Measurements from ENCODE around the gene AJUBA. TPM values are rescaled to one million over a fixed set of nuclear protein-coding genes. Genes with fewer than 3 reads are reported as not detected.

The AJUBA gene
- total RNA-seq, 1 donor from 2014 or later, result 12.4 TPM

DNA sequence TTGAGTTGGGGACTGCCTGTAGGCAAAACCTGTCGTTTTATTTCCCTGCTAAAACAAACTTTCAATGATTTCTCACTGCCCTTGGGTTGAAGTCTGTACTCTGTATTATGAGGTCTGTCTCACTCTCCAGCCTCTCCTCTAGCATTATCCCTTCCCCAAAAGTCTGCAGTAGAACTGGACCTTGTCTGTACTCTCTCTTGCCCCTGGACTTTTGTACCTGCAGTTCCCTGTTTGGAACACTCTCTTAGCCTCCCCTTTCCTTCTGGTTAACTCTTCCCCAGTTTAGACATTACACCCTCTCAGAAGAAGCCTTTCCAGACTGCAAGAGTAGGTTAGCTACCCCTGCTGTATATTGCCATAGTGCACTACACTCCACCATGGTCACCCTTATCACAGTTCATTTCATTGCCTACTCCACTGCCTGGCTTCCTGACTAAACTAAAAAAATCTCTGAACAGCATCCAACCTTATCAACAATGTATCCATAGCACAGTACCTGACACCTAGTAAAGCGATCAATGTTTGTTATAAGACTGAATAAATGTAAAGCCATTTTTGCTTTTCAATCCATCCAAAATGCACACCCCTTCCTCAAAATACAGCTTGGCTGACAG is 3.6 kb upstream of the AJUBA start:
- no peak for ATAC-seq

DNA sequence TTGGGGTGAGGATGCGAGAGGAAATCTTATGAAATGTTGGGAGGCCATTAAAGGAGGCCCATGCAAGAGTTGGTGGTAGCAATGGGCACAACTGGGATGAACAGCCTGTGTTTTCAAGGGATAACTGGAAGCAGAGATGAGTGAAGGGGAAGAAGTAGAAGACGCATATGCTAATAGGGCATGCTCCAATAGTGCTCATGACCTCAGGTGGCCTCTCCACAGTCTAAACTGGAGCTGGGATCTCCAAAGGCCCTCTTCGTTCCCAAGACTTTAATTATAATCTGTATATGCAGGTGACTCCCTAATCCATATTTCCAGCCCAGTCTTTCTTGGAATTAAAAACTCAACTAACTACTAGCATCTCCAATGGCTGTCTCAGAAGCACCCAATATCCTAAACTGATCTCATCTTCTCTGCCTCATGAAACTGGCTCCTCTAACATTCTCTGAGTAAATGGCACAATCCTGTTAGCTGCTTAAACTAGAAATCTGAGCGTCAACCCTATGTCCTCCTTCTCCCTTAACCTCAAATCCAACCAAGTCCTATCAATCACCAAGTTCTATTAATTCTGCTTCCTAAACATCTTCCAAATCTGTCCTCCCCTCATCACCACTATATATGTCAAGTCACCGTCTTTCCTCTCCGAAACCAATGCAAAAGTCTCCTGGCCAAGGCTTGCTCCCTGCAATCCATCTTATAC is 2.8 kb upstream of the AJUBA start:
- ATAC-seq, result no peak
- intact Hi-C loops (cut with micrococcal nuclease), result loop anchor here (5.0 kb wide), 1 partner anchor 67 kb away; no protein-coding TSS in a partner anchor

More for the DNA sequence above, 3.6 kb upstream of the AJUBA start:
- no peak for DNase-seq
- intact Hi-C loops (cut with micrococcal nuclease), result loop anchor here (5.0 kb wide), 1 partner anchor 66 kb away; no protein-coding TSS in a partner anchor

DNA sequence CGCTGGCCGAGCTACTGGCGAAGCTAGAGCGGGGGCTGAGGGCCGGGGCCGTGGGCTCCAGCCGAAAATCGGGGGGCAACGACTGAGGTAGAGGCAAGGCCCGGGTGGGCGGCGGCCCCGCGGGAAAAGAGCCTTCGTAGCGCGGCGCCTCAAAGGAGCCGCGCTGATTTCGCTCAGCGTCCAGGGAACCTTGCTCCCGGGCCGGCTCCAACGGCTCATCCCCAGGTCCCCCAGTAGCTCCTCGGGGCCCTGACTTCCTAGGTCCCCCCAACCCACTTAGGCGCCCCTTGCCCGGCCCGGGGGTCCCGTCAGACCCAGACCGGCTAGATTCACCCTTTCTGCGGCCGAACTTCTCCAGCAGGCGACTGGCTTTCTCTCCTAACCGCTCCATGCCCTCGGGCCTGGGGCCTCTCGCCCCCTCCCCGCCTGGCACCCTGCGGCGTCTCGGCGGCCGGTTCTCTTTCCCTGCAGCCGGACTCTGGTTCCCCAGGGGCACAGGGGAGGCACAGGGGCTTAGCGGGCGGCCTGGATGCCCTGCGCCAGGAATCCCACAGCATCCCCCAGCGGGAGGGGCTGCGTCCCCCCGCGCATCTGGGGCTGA is 375 bp downstream of the AJUBA start:
- DNase-seq (no peak), ATAC-seq (peak; percentile 1)
- intact Hi-C loops (cut with micrococcal nuclease), result no loop called here

More for the DNA sequence above, 2.8 kb upstream of the AJUBA start:
- DNase-seq, result no peak

DNA sequence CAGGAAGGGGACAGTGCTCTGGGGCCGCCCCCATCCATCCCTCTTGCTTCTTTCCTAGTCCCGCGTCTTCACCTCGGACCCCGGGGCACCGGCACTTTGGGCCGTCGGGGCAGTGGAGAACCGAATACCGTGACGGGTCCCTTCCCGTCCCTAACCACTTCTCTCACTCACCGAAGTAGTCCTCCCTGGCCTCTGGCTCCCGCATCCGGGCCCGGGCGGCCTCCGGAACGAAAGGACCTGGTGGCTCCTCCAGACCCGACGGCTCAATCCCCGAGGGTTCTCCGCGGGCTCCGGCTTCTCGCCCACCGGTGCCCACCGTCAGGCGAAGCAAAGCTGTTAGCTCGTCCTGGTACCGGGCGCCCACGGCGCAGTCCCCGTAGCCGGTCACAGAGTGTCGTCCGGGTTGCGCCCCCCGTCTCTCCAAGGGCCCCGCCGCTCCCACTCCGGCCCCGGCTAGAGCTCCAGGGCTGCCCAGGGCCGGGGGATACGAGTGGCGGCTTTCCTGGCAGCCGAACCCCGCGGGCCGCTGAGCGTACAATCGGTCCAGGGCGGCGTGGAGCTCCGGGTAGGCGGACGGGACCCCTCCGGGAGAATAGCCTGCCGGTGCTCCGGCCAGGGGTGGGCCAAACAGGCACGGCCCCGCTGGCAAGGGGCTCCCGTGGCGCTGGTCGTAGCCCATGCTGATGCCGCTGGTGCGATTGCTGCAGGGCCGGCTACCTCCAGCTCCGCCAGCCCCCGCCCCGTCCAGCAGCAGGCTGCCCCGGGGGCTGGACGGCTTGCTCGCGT is 1.1 kb downstream of the AJUBA start:
- DNase-seq (peak; percentile 48), ATAC-seq (peak; percentile 3)
- intact Hi-C loops (cut with micrococcal nuclease), result no loop called here

DNA sequence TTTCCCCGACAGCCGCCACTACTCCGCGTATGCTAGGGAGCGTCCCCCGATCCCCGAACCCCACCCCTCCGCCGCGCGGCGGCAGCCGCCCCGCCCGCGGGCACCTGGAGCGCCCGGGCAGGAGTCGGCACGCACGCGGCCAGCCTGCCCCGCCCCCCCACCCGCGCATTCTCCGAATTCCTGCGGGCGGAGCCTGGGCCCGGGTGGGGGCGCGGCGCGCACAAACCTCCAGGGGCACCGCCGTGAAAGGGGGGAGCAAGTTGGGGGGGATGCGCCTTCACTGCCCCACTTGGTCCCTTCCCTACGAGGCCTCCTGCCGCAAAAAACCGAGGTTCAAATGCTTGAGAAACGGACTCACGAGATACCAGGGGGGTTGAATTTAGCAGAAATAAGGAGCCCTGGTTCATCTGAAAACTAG is 1.7 kb downstream of the AJUBA start:
- DNase-seq (peak; percentile 60), ATAC-seq (peak; percentile 15)
- intact Hi-C loops (cut with micrococcal nuclease), result no loop called here

DNA sequence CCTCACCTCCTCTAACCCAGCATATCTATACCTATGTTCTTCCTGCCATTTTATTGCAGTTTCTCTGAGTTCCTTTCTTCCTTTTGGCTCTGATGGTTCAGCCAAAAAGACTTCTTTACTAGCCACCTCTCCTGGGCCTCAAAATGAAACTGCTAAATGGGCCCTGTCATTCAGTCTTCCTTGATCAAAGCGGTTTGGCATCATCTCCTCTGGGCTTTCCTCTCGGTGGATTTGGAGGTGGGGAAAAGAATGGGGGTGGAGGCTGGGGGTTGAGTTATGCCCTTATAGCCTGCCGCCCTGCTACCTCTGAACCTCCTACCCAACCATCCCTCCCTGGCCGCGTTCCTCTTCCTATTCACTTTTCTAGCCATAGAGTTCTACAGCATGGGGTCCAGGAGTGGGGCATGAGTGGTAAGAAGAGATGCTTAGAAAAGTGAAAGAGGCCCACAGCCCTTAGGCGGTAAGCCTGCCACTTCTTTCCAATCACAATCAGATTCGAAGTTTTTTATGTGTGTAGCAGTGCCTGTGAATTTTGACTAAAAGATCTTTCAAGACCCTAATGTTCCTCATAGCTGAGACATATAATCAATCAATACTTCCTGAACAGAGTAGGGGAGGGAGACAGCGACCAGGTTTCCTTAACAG is 2.5 kb downstream of the AJUBA start:
- no peak for ATAC-seq
- intact Hi-C loops (cut with micrococcal nuclease), result no loop called here
- DNase-seq, result no peak

DNA sequence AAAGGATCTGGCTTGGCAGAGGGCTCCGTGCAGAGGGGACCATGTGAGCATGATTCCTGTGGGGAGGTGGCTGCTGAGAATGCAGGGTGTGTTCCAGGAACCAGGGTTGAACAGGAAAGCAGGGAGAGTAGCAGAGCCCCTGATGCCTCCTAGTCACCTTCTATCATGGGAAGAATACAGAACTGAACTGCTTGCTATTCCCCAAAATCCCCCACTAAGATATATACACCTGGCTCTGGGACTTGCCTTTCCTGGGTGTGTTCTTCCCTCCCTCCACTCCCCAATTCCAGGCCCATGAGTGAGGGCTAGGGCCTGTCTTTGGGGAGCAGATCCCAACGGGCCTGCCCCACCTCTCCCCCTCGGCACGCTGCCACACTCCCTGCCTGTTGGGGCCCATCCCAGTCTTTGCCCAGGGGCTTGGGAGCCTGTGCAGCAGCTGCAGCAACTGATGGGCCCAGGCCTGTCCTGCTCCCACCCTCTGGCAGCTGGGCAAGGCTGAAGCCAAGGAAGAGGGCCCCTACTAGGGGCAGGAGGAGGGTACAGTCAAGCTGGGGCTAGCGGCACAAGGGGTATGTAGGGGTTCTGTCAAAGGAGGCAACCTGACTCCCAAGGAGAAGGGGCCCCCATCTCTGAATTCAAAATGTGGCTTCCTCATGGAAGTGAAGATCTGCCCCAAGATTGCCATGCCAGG is 3.2 kb downstream of the AJUBA start:
- intact Hi-C loops (cut with micrococcal nuclease), result no loop called here
- DNase-seq, result no peak
- ATAC-seq, result no peak

- intact Hi-C loops (cut with micrococcal nuclease), result no loop called here
- ATAC-seq, result no peak
- no peak for DNase-seq
Measured at GRCh38 chr14:22978487-22978837, 3.9 kb downstream of the AJUBA start.

GRCh38 chr14:22977684-22978486 is 4.5 kb downstream of the AJUBA start:
- intact Hi-C loops (cut with micrococcal nuclease), result no loop called here
- DNase-seq, result peak; percentile 58
- ATAC-seq, result peak; percentile 49

- DNase-seq (no peak), ATAC-seq (no peak)
- intact Hi-C loops (cut with micrococcal nuclease), result no loop called here
Measured at GRCh38 chr14:22977434-22977683, 5.0 kb downstream of the AJUBA start.

DNA sequence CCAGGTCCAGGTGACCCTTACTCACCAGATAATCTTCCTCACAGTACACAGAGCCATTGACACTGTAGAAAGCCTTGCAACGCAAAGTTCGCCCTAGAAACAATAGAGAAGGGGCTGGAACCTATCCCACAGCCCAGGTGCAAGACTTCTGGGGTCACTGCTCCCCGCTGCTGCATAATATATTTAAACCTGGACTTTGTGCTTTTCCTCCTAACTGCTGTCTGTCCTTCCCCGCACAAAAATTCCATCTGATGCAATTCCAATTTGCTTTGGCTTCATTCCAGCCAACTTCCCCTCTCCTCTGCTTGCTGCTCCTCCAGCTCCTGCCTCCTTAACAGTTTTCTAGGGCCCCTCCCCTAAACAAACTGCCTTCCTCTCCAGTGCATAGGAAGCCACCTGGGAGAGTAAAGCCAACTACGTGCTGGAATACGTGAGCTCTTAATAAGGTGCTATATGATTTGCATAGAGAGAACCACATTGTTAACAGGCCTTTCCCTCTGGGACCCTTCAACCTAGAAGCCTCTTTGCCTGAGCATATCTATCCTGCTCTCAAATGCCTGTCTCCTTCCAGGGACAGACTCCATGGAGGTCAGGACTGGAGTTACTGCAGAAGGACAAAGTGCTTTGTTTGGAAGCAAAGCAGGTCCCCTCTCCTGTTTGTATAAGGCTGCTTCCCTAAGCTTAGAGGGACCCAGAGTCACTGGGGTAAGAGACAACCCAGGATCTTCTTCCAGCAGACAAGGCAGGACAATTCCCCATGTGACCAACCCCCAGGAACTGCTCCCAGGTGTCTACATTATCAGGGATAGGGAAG is 5.5 kb downstream of the AJUBA start:
- DNase-seq, result no peak
- ATAC-seq, result no peak
- intact Hi-C loops (cut with micrococcal nuclease), result no loop called here

- ATAC-seq (peak; percentile 7), DNase-seq (peak; percentile 49)
- intact Hi-C loops (cut with micrococcal nuclease), result no loop called here
Measured at GRCh38 chr14:22974530-22975313, 7.6 kb downstream of the AJUBA start.

DNA sequence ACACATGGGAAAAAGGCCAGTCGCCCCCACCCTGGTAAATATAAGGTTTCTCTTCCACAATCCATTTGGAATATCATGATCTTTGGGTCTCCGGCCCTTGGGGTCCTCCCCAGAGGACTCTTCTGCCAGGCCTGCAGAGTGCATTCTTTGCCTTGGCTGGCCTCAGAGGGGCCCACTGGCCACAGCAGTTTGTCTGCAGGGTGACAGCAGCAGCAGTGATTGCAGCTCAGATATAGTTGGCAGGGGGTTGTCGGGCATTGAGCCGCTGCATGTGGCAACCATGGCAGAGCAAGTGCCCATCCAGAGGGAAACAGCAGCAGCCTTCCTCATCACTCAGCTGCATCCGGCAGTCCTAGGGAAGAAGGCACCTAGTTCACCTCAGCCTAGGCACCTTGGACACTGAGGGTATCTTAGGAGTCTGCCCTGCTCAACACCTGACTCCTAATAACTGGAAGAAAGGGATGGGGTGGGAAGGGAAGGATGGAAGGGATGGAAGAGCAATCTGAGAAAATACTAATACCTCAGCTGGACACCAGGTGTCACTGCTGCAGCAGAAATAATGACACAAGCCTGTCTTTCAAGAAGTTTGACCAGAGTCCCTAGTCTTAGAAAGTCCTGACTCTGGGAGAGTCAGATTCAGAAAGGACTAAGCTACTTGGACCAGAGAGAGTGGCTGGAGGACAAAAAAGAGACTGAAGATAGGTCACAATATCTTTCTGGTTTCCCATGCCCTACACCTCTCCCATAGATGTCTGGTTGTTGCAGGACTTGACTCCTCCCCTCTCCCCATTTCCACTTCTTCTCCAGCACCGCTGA is 8.9 kb downstream of the AJUBA start:
- DNase-seq, result no peak
- intact Hi-C loops (cut with micrococcal nuclease), result no loop called here
- ATAC-seq, result peak; percentile 49

GRCh38 chr14:22972313-22972930 is 9.9 kb downstream of the AJUBA start:
- intact Hi-C loops (cut with micrococcal nuclease), result no loop called here
- ATAC-seq, result no peak
- DNase-seq, result no peak

GRCh38 chr14:22971152-22971551 is 11.2 kb downstream of the AJUBA start:
- no peak for DNase-seq
- ATAC-seq, result no peak
- intact Hi-C loops (cut with micrococcal nuclease), result no loop called here
